GM19452 (cell line): ENCODE data around the gene YWHAH.
A peak's percentile ranks its signal among the peaks of the same experiment; 100 is the strongest.

Experiments
- ATAC-seq: cut with Tn5 transposase; IDR thresholded peaks from one replicate; pipeline ENCODE4 v1.9.1; 2021; ENCODE audit not compliant: unreplicated experiment

YWHAH gene

DNA sequence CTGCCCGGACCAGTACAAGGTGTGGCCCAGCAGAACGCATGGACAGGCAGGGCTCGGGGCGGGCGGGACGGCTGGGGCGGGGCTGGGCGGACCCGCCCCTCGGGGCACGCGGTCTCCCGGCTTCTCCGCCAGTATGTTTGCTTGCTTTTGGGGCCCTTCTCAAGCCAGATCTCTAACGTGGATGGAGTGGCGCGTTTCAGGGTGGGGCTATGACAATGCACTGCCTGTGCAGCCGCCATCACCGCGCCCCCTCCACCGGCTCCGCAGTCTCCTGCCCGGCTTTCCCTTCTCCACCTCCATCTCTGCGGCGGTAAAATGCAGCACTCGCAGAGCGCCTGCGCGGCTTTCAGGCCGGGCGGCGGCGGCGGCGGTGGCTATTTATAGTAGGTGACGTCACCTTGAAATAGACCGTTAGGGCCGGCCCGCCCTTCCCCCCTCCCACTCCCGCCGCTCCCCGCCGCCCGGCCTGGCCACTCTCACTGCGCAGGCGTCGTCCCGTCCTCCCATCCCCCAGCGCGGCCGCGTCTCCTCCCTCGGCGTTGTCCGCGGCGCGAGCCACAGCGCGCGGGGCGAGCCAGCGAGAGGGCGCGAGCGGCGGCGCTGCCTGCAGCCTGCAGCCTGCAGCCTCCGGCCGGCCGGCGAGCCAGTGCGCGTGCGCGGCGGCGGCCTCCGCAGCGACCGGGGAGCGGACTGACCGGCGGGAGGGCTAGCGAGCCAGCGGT lies at the start of gene YWHAH:
TSS of gene YWHAH (plus strand) at position 558 of the 722 bp plus-strand sequence. CDS start 199 bp downstream, outside the sequence.
- ATAC-seq: peak; percentile 60

DNA sequence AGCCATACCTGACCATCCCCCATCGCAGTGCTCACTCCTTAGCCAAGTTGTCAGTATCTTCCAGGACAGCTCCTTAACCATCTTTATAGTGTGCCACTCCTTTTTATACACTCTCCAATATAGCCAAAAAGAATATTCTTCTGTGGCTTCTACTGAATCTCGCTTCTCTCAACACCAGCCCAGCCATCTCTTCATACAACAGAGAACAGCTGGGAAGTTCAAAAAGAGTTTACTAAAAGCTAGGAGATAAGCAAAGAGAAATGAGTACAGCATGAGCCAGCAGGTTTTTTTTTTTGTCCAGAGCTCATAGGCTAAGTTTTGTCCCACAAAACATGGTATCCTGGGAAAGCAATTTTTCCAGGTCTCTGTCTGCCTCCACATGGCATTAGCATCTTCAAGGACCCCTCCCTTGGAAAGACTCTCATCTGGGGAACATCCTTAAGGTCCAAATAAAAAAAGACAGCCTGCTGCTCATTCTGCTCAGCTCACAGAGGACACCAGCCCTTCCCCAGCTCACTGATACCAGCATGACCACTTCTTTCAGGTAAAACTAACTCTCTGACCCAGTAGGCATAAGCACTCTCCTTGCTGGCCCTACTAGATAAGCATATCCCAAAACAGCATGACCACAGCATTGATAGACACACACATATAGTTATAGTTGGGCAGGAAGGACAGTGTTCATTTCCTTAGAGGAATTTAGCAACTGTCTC lies 48.8 kb upstream of the YWHAH start:
- no peak for ATAC-seq

DNA sequence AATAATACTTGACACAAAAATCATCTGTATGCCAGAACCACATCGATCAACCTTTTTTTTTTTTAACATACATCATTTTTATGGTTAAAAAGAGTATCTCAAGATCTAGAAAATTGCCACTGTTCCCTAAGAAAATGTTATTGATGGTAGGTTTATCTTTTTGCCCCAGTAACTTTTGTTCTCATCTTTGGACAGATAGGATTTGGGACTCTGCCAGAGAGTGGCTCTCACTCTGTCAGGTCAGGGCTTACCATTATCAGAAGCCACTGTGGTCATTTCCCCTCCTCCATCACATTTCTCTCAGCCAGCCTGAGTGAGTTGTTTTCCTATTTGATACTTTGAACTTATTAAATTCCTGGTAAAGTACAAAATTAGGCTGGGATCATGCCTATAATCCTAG lies 47.9 kb upstream of the YWHAH start:
- no peak for ATAC-seq

DNA sequence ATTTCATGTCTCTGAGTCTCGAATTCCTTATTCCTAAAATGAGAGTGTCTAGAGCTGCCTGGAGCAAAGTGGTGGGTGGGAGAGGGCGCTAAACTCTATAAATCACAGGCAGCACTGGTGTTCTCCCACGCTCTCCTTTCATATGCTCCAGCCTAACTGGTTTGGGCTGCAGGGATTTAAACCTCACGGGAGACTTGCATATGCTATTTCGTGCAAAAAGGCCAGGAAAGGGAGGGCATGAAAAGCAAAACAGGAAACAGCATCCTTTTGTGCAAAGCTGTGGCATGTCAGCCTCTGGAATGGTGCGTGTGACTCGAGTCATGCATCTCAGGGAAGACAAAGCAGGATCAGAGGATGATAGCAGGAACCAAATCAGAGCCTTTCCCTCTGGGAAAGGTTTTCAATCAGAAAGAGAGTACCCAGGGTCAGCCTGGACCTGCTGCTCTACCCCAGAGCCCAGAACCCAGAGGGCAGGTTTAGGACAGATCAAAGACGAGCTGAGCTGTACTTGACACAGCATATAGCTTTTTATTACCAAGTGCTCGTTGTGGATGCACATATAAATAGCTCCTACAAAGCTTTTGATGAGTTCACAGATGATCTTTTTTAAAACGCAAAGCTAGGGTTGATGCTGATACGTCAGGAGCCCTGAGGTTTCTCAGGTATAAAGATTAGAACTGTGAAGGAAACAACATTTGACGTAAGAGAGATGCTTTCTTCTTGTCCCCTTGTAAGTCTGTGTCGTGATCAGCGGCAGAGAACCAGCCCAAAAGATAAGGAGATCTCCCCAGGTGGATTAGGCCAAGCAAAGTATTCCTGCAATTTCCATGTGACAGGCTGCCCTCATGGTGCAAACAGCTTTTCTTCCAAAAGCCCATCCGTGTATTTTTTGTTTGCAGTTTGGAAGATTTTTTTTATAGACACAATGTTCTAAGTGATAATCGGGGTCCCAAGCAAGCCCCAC lies 46.2 kb upstream of the YWHAH start:
- no peak for ATAC-seq

DNA sequence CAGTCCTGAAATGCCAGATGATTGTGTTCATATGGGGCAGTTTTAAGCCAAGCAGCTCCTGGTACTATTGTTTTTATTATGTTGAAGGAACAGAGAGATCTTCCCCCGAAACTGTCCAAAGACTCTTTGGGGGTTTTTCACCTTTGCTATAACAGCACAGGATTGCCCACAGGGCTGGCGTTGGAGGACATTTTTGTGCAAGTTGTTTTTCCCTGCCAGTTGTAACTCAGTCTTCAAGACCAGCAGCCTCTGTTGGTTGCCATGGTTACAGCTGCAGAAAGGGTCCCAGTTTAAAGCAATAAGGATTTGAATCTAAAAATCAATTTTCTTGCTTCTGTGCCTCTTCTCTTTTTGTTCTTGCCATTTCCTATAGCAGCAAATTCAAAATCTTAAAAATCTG lies 45.4 kb upstream of the YWHAH start:
- ATAC-seq: no peak

DNA sequence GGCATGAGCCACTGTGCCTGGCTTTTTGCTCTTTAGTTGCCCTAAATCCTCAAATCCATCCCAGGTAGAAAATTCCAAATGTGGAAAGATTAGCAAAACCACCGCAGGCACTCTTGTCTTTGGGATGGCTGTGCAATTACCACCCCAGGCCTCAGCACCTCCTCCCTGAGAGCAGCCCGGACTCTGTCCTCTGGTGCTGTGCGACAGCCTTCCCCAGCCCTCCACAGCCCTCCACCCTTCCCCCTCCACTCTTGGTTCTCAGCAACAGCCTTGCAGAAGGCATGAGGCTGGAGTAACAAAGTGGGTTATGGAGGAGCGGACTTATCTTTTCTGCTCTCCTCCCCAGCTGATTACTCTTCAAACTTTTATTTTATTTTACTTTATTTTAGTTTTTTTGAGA lies 44.7 kb upstream of the YWHAH start:
- no peak for ATAC-seq

DNA sequence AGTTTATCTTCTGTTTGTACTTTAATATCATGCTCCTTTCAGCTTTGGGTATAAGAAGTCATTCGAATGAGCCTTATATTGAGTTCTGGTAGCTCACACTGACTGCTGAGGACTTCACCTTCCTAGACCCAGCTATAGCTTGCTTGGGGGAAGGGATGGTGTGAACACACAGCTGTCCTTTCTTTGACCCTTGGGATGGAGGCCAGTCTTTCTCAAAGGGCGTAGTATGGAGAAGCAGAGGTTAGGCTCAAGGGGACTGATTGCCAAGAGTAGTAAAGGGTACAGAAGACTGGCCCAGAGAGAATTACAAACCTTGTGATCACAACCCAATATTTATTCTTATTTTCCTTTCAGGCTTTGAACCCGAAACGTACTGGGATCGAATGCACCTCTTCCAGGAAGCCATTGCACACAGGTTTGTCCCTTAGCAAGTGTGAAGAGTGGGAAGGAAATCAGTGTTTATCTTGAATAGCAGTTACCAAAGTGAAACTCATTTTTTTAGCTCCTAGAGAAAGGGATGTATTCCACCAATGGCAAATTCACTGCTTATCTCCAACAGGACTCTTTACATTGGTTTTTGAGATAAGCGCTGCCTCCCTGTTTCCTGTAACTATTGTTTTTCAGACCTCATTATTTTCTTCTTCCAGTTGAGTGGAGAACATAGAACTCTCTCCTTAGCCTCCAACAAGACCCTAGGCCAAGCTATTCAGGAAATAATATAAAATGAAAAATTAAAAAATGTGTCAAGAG lies 42.8 kb upstream of the YWHAH start:
- no peak for ATAC-seq

DNA sequence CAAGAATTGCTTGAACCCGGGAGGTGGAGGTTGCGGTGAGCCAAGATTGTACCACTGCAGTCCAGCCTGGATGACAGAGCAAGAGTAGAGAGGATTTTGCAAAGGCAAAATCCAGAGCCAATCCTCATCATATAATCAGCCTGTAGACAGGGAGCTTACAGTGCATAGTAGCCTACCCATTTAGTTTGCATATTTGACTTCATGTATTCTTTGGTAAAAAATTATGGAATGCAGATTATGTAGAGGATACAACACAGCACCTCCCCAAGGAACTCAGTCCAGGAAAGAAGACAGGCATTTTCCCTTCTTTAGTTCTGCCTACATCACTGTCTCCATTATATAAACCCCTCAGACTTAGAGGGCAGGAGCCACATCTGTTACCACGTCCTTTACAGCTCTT lies 39.7 kb upstream of the YWHAH start:
- no peak for ATAC-seq

DNA sequence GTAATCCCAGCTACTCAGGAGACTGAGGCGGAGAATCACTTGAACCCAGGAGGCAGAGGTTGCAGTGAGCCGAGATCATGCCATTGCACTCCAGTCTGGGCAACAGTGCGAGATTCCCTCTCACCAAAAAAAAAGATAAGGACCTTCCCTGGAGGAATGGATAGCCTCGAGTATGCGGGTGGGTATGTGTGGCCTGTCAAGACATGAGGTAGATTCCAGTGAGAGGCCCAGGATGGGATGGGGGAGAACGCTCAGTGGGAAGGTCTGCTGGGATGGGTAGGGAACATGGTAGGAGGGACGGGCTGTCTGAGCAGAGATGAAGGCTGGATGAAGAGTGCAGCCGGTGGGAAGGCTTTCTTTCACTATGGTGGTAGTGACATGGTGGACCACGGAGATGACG lies 39.0 kb upstream of the YWHAH start:
- no peak for ATAC-seq

DNA sequence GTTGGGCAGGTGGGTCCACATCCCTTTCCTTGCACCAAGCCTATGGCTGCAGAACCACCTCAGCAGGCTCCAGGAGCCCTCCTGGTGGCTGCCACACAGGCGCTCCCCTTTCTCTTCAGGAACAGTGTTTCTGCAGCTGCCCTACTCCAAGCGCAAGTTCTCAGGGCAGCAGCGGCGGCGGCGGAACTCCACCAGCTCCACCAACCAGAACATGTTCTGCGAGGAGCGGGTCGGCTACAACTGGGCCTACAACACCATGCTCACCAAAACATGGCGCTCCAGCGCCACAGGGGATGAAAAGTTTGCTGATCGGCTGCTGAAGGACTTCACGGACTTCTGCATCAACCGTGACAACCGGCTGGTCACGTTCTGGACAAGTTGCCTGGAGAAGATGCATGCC lies 38.2 kb upstream of the YWHAH start:
- ATAC-seq: no peak

DNA sequence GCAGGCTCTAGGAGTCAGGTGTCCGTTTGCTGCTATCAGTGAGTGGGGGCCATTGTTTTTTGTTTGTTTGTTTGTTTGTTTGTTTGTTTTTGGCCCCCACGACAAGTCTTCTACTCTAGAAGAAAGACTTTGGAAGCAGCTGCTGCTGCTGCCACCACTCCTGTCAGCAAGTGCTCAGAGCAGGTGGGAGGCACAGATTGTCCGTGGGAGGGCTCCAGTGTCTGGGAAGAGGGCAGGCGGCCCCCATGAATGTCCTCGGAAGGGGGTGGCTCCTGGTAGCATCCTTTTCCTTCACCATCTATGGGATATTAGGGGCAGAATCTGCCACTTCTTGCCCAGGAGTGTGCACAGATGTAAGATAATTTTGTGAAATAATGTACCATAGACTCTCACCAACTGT lies 37.8 kb upstream of the YWHAH start:
- ATAC-seq: no peak

DNA sequence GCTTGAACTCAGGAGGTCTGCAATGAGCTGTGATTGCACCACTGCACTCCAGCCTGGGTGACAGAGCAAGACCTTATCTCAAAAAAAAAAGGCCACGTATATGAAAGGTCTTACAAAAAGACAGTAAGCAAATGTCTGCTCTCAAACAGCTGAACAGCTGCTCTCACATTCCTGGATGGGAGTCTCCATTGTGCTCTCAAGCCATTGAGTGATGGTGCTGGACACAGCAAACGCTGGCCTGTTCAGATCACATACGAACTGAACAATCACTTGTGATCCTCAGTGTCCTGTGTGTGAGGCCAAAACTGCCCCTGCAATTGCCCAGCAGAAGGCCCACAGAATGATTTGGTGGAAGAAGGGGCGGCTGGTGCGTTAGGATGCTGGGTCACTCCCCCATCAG lies 34.4 kb upstream of the YWHAH start:
- ATAC-seq: no peak

DNA sequence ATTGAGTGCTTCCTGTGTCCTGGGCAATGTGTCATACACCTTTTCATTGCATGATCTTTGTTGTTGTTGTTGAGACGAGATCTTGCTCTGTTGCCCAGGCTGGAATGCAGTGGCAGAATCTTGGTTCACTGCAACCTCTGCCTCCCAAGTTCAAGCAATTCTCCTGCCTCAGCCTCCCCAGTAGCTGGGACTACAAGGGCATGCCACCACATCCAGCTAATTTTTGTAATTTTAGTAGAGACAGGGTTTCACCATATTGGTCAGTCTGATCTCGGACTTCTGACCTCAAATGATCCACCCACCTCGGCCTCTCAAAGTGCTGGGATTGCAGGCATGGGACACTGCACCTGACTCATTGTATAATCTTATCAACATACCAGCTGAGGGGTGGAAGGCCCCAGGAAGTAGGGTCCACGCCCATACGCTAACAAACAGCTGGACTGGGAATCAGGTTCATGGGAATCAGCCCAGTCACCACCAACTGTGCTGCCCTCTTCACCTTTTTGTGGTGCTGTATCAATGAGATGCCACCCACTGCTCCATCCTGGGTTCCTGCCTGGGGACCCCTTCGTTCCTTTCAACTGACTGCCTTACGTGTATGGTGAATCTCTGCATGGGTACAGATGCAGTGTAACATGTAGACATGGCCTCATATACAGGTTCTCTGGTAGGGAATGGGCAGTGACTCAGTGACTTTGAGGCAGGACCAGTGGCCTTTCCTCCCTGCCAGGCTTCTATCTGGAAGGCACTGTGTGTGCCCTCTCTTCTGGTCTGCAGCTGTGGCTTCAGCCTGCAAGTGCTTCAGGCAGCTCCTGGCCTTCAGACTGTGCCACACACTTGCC lies 32.5 kb upstream of the YWHAH start:
- ATAC-seq: no peak

DNA sequence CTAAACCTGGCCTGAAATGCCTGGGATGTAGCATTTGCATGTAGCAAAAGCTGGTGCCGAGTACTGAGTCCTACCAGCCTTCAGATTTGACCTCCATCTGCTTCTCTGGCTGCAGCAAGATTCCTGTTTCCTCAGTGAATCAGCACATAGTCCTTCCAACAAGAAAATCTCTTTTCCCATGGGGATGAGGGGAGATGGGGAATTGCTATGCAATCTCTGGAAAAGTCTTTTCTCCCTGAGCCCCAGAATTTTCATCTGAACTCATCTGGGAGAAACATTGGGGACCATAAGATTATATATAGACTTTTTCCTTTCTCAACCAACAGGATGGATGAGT lies 32.0 kb upstream of the YWHAH start:
- no peak for ATAC-seq

DNA sequence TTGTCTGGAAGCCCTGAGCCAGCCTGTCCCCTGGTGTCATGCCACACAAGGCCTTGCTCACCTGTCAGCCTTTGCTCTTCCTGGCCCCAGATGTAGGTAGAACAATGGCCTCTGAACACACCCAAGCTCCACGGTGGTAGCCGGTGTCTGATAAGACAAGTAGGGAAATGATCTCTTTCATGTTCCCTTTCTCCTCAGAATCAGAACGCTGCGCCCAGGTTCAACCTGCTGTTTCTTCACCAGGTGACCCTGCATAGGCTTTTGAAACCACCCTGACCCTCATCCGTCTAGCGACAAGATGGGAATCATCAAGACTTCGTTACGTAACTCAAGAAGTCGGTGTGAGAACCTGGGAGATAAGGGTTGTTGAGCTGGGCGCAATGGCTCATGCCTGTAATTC lies 28.7 kb upstream of the YWHAH start:
- no peak for ATAC-seq

DNA sequence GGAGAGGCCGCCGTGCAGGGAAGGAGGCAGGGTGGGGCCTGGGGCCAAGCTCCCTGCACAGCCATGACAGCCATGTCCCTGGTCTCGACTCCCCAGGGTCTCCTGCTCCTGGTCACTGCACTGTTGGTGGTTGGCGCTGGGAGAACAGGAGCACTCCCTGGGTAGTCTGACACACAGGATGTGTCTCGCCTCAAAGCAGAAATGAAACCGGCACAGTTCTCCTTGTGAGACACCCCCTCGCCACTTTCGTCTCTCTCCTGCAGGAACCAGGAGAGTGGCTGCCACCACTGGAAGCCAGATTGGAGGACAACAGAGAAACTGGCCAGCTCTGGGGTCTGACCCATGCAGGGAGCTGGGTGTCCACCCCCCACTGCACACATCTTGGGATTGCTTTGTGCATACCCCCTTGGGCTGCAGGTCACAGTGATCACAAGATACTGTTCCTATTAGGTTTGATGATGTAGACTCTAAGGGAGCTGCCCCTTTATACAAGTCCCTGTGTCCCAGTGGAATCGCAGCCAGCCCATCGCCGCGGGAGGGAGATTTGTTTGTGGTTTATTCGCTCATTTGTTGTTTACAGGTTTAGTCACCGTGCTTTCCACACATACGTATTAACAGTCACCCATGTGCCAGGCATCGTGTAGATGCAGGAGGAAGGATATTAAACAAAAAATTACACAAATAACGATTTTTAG lies 27.0 kb upstream of the YWHAH start:
- ATAC-seq: no peak

DNA sequence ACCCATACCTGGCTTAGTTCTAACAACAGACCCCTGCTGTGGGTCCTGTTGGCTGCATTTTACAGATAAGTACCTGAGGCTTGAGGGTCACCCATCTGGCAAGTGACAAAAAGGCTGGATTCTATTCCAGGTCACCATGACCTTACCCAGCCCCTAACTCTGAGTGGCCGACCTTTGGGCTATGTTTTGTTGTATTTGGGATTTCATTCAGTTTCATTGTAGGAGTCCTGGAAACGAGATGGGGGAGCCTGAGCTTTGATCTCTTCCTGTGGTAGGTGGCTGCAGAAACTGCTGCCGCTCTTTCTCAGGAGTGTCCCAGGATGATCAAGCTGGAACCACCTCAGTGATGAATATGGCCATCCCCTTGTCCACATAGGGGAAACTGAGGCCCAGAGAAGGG lies 24.6 kb upstream of the YWHAH start:
- no peak for ATAC-seq

DNA sequence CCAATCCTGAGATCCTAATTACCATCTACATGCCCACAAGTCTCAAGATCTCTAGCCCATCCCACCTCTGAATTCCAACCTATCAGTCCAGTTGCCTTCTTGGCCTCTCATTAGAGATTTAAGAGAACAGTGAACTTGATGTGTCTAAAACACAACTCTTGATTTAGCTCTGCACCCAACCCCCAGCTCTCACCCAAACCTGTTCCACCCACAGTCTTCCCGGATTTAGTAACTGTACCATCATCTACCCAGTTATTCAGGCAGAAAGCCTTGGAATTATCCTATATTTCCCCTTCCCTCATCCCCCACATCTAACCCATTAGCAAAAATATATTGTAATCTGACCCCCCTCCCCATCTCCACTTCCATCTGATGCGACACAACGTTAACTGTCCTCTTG lies 24.0 kb upstream of the YWHAH start:
- no peak for ATAC-seq

DNA sequence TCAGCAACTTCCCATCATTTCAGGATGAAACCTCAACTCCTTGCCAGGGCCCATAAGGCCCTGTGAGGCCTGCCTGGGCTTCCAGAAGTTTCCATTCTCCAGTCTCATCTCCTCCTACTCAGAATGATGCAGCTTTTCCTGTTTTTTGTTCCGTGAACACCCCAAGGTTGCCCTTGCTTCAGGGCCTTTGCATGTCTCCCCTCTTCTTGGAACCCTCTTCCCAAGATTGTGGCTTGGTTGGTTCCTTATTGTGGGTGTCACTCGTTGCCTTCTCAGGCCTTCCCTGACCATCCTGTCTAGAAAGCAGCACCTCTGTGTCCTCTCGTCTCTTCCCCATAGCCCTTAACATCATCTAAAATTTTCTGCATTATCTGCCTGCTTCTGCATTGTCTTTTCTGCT lies 23.2 kb upstream of the YWHAH start:
- ATAC-seq: no peak

DNA sequence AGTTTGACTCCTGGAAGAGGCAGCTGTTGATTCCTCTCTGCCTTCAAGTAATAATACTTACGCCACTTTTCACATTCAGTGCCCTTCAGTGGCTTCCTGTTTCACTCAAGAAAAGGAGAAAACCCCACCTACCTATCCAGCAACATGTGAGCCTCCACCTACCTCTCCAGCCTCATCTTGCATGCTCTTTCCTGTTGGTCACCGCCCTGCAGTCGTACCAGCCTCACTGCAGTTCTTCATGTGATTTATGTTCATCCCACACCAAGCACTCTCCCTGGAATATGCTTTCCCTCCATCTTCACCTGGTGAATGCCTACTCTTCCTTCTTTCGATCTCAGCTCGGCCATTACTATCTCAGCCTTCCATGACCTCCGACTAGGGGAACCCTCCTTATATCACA lies 21.8 kb upstream of the YWHAH start:
- ATAC-seq: no peak
